Measurements from ENCODE around the gene RMI2.
A peak's percentile ranks its signal among the peaks of the same experiment; 100 is the strongest.
"Not testable (repeated sequence)": the region's sequence is repeated elsewhere in the genome, so short reads cannot be mapped to it uniquely, and the experiment has no call there.

RMI2 gene

DNA sequence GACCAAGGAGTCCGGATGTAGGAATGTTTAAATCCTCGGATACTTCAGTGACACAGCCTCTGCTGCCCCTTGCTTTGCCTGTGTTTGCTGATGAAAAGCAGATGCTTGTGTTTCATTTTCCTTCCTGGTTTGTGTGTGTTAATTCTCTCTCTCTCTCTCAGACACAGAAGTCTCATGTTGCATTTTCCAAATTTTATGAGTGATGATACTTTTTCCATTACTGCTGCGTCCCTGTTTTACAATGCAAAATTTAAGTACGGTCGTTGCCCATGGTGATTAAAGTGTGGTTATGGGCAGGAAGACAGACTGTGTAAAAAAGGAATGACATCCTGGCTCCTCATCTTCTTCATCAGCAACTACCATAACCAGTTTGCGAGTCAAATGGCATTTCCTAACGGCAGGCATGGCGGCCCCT lies 5.7 kb downstream of the RMI2 start:
- no peak for FAIRE-seq
- DNase-seq (ENCODE audit: low spot score) = no peak

DNA sequence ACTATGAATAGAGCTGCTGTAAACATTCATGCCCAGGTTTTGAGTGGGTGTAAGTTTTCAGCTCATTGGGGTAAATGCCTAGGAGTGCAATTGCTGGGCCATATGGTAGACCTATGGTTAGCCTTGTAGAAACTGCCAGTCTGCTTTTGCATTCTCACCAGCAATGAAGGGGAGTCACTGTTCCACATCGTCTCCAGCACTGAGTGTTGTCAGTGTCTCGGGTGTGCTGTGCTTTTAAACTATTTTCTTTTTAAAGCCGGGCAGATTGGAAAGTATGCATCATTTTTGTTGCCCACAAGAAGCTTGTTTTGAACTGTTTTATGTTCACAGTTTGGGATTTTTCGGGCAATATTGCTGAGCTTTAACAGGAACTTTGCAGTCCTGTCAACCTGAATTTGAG lies 7.9 kb downstream of the RMI2 start:
- DNase-seq (ENCODE audit: low spot score) = no peak
- FAIRE-seq = no peak

DNA sequence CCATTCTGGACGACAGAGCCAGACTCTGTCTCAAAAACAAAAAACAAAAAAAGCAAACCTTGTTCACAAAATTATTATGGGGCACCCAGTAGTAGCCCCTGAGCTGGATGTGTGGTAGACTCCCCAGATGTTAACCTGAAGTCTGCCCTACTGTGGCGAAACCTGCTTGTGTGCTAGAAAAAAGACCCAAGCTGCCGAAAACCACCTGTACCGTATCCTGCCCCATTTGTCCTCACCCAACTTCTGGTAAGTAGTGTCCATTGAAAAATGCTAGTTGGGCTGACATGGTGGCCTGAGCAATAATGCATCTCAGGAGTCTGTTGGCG lies 9.1 kb downstream of the RMI2 start:
- no peak for DNase-seq (ENCODE audit: low spot score)
- FAIRE-seq = no peak

DNA sequence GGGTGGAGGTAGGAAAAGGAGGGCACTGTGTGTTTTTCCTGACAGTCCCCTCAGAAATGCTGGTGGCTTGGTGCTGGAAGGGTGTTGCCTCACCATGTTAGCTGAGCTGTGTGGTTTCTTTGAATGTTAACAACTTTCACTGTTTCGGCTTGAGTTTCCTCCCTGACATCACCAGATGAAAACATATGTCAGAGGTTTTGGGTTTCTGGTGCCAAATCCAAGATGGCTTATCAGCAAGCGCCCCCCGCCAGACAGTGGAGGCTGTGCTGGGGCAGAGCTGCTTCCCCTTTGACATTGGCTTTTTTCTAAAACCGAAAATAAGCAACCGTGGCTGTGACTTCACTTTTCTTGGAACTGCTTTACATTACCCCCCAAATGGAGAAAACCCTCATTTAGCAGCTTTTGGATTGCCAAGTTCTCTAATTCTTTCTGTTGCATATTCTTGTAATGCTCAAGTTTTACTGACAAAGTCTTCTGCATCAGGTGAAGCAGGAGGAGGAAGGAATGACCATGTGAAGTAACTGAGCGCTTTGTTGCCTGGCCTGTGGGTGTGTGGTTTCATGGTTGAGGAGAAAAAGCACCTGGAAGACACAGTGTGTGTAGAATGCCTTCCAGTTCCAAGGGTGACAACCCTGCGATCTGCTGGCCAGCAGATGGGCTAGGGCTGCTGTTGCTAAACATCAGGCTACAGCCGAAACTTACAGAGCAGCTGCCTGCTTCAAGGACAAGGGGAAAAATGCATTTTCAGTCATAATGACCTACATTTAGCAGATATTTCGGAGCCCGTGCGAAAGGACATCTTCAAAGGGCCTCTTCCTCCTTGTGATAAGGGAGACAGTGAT lies 9.7 kb downstream of the RMI2 start:
- FAIRE-seq = no peak
- DNase-seq (ENCODE audit: low spot score) = no peak

DNA sequence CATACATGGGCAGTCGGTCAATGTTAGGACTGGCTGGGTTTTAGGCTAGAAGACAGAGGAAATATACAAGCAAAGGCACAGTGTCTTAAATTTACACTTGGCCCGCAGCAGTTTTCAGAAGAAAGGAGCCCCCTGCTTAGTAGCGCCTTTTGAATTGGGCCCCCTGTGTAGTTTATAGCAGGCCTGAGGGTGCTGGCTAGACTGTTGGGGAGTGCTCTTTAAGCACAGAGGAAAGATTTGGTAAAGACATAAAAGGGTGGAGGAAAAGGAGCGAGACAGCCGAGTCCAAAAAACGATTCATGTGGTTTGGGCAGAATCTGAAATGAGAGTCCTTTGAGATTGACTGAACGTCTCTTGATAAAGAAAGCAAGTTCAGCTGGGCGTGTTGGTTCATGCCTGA lies 10.6 kb downstream of the RMI2 start:
- no peak for DNase-seq (ENCODE audit: low spot score)
- FAIRE-seq = no peak

DNA sequence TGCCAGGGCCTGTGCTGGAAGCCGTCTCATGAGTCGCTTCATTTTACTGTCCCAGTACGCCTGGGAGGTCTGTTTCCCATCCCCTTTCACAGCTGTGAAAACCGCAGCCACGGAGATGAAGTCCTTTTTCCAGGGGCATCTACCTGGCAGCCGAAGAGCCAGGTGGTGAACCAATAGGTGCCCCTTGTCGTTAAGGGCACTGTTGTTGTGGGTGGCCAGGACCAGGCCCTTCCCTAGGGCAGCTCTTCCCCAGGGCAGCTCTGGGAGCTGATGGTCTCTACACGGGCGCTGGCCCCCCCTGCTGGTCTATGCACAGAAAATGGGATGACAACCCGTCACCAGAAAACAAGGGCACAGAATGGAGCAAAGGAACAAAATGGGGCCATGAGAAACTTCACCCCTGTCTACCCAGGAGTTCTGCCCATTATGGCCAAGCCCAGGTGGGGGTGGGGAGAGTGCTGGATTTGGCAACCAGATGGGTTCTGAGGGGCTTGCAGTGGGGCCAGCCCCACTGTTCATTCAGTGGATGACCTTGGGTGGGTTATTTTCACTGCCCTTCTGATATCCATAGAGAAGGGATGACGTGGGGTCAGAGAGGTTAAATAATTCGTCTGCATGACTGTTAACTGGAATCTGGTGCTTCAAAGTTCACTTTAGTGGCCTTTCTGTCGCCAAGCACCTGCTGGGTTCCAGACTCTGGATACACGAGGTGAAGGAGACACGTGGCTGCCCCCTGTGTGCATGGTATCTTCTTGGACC lies 11.5 kb downstream of the RMI2 start:
- peak; percentile 65 for DNase-seq (ENCODE audit: low spot score)
- FAIRE-seq = no peak

DNA sequence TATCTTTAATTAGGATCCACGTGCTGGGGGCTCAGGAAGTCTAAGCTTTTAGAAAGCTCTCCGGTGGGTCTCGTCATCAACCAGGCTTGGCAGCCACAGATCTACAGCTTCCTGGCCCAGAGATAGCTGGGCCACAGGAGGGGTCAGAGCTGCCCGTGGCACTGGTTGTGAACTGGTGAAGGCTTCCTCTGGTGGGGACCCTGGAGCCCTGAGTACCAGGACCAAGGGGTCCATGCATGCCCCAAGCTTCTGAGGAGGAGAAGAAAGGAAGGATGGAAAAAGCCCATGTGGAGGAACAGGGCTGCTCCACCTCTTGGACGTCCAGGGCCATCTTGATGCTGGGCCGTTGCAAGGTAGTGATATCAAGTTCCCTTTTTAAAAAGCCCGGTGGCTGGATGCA lies 13.3 kb downstream of the RMI2 start:
- no peak for DNase-seq (ENCODE audit: low spot score)
- no peak for FAIRE-seq

DNA sequence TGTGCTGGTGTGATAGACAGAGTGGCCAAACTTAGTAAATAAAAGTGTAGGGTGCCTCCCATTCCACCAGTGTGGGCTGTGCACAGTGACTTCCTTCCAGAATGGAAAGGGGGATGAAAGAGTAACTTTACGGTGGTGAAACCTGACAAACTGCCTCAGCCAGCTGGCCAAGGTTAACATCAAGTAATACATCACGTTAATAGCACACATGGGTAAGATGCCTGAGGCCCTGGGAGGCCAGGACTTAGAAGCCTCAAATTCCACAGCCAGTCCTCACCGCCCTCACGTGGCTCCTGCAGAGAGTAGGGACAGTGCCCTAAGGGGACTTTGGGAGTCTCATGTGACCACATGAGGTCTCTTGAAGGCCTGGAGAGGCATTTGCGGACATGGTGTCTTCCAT lies 14.1 kb downstream of the RMI2 start:
- DNase-seq (ENCODE audit: low spot score) (no peak), FAIRE-seq (no peak)

DNA sequence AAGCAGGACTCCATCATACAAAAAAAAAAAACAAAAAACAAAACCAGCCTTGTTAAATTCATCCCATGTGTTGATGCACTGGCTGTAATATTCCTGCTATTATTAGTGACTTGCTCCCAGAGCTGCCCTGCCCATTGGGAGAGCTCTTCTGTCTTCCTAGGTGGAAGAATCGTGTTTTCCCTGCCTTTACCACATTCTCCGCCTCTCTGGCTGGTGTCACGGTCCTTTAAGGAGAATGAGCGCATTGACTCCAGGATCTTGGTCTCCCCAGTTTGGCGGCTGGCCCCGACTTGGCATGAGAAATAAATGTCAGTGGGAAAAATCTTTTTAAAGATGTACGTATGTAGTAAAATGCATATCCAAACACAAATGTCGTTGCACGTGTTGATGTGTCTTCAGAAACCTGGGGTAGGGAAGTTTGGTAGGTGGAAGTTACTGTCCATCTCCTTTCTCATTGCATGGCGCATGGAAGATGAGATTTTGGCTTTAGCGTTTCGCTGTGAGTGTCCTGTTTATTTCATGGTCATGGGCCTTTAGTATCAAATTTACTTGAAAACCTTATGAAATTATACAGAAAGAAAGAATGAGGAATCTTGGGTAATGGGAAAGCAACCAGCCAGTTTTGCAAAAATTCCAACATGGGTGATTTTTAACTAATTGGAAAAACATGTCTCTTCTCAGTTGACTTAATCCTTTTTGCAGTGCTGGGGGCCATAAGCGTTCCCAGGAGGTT lies 15.5 kb downstream of the RMI2 start:
- no peak for DNase-seq (ENCODE audit: low spot score)
- FAIRE-seq = no peak

DNA sequence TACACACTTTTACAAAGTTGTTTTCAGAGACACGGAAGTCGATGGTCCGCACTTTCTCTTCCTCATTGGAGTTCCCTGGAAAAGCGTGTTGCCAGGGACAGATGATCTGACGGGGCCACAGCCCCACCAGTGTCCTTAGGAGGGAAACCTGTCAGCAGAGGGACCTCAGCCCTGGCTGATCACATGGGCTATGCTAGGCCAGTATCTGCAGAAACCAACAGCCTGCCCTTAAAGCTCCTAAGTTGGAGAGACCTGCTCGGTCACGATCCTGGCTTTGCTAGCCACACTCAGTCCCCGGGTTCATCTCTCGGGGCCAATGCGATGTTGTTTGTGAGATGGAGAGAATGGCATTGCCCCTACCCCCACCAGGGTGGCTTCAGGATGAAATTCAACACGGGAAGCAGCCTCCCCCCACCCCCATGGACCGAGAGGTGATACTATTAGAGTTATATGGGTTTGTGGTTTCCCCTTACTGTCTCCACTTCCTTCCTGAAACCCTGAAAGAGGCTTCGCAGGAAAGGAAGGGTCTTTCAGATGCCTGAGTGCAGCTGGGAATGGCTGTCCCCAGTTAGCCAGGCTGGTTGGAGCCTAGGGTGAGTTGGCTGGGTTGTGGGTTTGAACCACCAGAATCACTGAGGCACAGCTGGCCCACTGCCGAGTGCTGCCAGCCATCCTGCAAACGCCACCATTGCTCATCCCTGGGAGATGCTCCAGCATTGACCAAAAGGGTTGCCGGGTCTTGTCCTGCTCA lies 16.6 kb downstream of the RMI2 start:
- DNase-seq (ENCODE audit: low spot score) (no peak), FAIRE-seq (no peak)

DNA sequence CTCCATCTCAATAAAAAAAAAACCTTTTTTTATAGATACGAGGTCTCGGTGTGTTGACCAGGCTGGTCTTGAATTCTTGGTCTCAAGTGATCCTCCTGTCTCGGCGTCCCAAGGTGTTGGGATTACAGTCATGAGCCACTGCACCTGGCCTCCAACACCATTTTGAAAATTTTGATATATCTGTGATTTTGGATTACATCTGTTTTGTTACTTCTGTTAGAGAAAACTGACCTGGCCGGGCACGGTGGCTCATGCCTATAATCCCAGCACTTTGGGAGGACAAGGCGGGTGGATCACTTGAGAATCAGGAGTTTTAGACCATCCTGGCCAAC lies 18.6 kb downstream of the RMI2 start:
- FAIRE-seq (no peak), DNase-seq (ENCODE audit: low spot score) (no peak)

DNA sequence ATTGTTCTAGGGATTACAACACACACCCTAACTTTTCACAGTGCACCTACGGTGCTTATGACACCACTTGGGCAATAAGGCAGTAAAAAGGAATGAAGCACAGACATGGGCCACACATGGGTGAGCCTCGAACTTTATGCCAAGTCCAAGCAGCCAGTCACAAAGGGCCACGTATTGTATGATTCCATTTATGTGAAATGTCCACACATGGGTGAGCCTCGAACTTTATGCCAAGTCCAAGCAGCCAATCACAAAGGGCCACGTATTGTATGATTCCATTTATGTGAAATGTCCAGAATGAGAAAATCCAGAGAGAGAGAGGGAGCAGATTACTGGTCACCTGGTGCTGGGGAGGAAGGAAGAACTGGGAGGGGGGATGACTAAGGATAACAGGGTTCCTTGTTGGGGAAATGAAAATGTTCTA lies 22.2 kb downstream of the RMI2 start:
- no peak for FAIRE-seq

DNA sequence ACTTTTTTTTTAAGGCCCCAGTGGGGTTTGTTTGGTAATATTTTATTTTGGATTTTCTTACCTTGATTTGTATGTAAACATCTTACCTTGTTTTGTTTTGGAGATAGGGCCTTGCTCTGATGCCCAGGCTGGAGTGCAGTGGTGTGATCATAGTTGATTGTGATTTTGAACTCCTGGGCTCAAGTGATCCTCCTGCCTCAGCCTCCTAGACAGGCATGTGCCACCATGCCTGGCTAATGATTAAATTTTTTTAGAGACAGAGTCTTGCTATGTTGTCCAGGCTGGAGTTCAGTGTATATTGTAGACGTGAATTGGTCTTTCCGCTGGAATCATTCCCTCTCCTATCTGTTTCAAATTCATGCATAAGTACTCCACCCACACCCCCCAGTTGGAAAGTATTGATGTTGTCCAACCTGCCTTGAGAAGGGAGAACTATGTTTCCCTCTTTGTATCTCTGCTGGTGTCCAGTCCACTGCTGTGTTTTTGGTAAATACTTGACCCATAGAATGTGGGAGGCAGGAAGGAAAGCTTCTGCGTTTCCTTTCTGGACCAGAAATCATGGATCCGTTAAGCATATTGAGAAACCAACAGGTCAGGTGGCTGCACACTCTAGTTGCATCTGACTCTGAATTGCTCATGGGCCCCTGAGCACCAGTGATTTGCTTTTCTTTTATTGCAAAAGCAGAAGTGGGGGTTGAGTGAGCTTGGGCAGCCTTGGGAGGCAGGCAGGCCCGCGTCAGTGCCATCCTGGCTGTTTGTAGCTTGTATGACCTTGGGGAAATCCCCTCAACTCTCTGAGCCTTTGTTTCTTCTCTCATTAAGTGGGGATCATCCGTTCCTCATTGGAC lies 25.0 kb downstream of the RMI2 start:
- DNase-seq (ENCODE audit: low spot score) (no peak), FAIRE-seq (no peak)

More for the DNA sequence above, 22.2 kb downstream of the RMI2 start:
- DNase-seq (ENCODE audit: low spot score) = no peak

DNA sequence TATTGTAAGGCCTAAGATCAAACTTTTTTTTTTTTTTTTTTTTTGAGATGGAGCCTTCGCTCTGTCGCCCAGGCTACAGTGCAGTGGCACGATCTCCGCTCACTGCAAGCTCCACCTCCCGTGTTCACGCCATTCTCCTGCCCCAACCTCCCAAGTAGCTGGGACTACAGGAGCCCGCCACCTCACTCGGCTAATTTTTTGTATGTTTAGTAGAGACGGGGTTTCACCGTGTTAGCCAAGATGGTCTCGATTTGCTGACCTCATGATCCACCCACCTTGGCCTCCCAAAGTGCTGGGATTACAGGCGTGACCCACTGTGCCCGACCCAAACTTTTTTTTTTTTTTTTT lies 25.6 kb downstream of the RMI2 start:
- not testable (repeated sequence) for DNase-seq (ENCODE audit: low spot score); FAIRE-seq

DNA sequence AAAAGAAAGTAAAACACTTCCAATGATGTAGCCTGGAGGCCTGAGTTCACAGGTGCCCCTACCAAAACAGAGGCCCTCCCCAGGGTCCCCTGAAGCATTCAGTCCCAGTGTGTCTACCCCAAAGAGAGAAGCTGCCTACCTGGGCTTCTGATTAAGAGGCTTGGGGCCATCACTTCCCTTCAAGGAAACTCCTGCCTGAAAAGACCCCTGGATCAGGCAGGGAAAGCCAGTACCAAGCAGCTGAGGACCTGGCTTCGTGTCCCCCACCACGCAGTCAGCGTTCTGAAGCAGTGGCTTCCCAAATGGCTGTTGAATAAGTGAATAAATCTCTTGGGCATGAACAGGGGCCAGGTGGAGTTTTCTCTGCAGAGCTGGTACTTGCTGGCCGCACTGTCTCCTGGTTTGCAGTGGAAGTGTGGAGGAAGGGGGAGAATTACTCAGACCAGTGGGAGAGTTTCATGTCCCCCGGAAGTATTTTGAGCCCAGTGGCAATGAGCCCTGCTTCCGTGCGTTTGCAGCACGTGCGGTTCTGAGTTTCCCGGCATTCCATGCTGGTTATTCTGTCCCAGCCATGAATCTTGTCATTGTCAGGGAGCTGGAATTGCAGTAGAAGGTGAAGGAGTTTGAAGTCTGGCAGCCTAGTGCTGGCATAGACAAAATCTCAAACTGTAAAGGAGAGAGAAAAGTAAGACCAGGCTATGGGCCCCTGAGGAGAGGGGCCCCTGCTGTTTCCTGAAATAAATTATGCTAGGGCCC lies 27.0 kb downstream of the RMI2 start:
- DNase-seq (ENCODE audit: low spot score) (no peak), FAIRE-seq (no peak)

DNA sequence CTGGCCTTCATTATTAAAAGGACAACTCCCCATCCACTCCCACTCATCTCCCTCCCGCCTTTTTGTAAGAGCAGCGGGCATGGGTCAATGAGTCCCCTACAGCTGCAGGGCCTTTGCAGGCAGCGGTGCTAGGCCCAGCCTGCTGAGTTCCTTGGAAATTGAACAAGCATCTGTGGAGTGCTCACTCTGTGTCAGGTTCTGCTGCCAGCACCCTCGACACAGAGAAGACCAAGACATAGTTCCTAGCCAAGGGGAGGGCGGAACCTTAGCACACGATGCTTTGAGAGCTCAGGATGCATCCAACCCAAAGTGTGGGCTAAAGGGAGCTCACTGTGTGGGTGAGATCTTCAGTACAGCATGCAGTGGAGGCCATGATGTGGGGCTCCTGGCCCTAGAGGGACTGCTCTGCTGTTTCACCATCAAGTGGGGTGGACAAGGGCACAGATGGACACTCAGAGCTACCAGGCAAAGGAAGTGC lies 27.6 kb downstream of the RMI2 start:
- DNase-seq (ENCODE audit: low spot score) = no peak

DNA sequence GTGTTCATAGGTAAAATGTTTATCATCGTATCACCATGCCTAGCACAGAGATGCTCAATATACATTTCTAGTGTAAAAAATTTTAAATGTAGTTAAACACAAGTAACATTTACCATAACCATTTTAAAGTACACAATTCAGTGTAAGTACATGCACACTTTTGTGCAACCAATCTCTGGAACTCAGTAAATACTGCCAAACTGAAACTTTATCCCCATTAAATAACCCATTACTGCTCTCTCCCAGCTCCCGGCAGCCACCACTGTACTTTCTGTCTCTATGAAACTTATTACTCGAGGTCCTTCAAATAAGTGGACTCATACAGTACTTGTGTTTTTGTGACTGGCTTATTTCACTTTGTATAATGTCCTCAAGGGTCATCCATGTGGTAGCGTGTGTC lies 29.0 kb downstream of the RMI2 start:
- DNase-seq (ENCODE audit: low spot score) (no peak), FAIRE-seq (no peak)

More for the DNA sequence above, 27.6 kb downstream of the RMI2 start:
- no peak for FAIRE-seq

DNA sequence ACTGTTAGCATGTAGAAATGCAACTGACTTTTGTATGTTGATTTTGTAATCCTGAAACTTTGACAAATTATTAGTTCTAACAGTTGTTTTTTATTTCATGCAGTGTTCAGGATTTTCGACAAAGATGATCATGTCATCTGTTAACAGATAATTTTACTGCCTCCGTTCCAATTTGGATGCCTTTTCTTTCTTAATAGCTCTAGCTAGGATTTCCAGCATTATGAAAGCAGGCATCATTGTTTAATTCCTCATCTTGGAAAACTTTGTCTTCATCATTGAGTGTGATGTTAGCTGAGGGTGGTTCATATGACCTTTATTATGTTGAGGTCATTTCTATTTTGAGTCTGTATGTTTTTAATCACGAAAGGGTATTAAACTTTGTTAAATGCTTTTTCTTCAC lies 31.9 kb downstream of the RMI2 start:
- DNase-seq (ENCODE audit: low spot score) (no peak), FAIRE-seq (no peak)

DNA sequence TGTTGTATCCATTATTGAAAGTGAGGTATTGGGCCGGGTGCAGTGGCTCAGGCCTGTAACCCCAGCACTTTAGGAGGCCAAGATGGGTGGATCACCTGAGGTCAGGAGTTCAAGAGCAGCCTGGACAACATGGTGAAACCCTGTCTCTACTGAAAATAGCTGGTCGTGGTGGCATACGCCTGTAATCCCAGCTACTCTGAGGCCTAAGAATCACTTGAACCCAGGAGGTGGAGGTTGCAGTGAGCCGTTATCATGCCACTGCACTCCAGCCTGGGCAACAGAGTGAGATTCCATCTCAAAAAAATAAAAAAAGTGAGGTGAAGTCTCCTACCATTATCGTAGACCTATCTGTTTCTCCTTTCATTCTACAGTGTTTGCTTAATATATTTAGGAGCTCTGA lies 33.7 kb downstream of the RMI2 start:
- not testable (repeated sequence) for DNase-seq (ENCODE audit: low spot score); FAIRE-seq

DNA sequence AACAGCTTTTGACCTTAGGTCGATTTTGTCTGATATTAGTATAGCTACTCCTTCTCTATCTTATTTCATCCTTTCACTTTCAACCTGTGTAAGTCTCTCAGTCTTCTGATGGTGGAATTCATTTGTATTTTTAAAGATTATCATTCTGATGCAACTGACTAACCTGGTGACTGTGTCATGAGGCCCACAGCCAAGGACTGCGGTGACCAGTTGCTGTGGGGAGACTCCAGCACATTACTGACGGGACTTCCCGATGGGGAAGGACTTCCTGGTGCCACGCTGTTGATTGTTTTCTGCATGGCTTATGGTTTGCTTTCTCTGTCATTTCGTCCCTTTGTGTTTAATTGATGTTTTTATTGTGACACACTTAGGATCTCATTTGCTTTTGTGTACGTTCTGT lies 34.2 kb downstream of the RMI2 start:
- FAIRE-seq = no peak
- no peak for DNase-seq (ENCODE audit: low spot score)
